SK-N-MC (cell line): ENCODE results near the gene PAK5.

Experiments used
- EZH2 ChIP-seq: fragments of 200-600 bp; sonication (generic); IDR thresholded peaks from one replicate; pipeline ENCODE4 v1.6.1; 2017; ENCODE audit warnings: antibody characterized with exemption
- POLR2AphosphoS5 ChIP-seq: IDR thresholded peaks from 2 replicates; pipeline ENCODE4 v1.6.1; 2012; ENCODE audit warnings: mild to moderate bottlenecking, low read depth, low read length, borderline replicate concordance

DNA sequence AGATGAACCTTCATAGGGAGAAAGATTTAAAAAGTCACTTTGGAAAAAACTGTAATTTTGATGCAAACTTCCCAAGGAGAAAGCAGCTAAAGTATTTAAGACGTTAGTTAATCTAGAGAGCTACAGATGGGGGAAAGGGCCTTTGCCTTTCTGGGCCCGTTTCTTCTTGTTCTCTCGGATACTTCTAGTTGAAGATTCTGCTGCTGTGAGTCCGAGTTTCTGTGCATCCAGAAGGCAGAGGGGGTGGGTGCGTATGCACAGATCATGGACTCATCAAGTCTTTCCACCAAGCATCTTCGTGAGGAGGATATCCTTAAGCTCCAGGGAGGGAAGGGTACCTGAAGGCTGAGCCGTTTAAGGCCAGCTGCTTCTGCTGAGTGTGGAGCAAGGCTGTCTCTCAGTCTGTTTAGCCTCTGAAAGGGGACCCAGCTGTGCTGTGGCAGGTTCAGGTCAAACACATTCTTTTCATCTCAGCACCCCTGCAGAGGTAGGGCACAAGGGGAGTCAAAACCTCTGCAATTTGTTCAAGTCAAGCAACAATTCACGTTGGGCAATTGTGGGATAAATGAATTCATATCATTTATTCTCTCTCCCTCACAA lies 320.2 kb downstream of the PAK5 start:
- TF ChIP-seq POLR2AphosphoS5 = no peak
- TF ChIP-seq EZH2 = no peak
